HG03066 (cell line): ENCODE data around the gene LAMA5.

Source experiments
- ATAC-seq: cut with Tn5 transposase; IDR thresholded peaks from one replicate; pipeline ENCODE4 v1.9.1; 2021; ENCODE audit warnings: low read depth; ENCODE audit not compliant: unreplicated experiment

The LAMA5 gene

DNA sequence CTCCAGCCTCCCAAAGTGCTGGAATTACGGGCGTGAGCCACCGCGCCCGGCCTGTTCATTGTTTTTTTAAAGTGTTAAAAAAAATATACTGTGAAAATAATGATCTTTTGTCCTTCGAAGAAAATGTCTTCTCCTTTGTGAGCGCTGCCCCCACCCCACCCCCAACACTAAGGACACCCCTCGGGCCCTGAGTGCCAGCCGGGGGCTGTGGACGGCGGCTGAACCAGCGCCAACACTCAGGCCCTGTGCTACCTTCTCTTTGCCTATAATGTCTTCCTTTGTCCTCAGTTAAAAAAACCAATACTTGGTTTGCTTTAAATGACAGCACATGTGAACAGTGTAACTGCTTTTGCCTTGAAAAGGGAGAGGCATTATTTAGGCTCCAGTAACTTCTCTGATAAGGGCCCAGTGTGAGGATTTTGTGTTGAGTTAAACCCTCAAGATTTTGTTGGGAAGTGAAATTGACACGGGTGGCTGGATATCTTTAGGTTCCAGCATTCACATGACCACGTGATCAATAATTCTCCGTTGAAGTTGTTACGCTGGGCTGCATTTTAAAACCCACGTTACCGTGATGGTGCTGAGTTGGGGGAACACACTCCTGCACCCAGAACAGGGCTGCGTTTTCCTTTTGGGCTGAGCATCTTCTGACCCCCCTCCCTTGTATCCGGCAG is 73.9 kb downstream of the LAMA5 start:
- ATAC-seq, result no peak

DNA sequence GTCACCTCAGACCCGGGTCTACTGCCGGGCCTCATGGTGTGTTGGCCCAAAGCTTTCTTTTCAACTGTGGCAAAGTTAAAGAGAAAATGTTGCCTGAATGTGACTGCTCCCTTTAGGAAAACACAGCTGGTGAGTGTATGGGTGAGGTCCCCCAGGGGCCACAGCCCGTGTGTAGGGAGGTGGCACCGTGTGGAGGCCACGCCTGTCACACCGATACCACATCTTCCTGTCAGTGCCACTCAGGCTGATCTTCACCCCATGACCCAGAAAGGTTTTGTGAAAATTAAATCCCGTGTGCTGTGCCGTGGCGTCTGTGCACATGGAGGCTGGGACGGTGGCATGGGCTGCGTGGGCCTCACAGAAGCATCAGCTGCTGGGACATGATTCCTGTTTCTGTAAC is 75.0 kb downstream of the LAMA5 start:
- no peak for ATAC-seq

DNA sequence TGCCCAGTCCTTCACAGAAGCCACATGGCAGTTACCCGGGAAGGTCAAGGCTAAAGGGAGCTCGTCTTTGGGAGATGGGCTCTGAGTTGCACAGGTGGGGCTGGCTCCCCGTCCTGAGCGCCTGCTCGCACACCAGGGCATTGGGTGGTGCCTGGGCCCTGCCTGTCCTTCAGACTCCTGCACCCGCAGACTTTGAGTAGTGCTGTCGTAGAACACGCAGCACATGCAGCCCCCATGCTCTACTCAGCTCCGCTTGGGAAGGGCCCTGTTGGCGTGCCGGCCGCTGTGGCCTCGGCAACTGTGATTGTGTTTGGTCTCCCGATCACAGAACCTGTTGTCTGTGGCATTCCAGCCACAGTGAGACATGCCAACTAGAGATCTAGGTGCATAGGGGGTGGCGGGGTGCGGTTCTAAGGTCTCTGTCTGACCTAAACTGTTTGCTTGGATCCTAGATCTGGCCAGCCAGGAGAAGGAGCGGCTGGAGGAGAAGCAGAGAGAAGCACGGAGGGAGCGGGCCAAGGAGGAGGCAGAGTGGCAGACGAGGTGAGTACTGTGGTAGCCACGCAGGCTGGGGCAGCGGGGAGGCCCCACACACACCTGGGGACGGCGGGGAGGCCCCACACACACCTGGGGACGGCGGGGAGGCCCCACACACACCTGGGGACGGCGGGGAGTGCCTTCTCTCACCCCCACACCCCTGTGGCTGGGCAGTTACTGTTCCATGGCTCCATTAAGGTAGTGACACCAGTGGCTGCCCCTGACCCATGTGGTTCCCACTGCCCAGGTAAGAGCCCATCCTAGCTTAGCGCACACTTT is 75.7 kb downstream of the LAMA5 start:
- ATAC-seq, result no peak

DNA sequence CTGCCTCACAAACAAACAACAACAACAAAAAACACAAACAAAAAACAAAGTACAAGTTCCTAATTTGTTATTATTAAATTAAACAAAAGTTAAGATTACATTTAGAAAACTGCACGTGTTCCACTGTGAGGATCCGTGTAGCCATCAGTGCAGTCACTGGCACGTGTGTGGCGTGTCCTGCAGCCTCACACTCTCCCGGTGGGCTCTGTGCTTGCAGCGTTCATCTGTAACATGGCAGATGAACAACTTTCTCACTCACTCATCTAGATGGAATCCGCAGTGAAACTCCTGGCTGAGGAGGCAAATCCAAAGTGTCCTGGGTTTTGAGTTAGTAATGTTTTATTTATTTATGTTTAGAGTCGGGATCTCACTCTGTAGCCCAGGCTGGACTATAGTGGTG is 77.2 kb downstream of the LAMA5 start:
- no peak for ATAC-seq

DNA sequence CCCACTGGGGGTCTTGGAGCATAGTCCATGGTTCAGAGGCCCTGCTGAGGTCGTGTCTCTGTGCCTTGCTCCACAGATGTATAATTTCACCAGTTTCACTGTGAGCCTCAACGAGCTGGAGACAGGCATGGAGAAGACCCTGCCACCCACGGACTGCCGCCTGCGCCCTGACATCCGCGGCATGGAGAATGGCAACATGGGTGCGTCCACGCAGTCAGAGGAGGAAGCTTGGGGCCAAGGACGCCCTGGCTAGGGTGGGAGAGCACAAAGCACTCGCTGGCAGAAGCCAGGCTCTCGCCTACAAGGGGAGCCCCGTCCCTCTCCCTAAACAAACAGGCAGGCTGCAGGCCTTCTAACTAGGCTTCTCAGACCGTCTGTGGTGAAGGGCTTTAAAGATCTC is 78.0 kb downstream of the LAMA5 start:
- ATAC-seq, result no peak

DNA sequence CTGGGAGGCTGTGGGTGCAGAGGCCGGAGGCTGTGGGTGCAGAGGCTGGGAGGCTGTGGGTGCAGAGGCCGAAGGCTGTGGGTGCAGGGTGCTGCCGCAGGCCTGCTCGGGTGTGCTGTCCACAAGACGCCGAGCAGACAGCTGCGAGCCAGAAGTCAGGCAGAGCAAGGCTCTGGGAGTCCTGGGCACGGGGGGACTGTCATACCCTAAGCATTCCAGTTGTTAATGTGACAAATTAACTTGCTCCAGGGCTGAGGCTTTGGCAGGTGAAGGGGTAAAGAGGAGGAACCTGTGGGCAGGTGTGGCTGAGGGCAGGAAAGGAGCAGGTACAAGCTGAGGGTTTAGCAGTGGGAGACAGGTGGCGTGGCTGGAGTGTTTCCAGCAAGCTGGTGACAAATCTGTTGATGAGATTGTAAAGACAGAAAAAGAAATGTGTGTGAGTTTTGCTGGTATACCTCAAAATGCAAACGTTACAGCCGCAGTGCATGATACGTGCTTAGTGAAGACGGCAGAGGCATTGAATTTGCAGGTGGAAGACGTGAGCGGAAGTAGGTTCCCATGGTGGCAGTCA is 78.5 kb downstream of the LAMA5 start:
- ATAC-seq, result no peak

DNA sequence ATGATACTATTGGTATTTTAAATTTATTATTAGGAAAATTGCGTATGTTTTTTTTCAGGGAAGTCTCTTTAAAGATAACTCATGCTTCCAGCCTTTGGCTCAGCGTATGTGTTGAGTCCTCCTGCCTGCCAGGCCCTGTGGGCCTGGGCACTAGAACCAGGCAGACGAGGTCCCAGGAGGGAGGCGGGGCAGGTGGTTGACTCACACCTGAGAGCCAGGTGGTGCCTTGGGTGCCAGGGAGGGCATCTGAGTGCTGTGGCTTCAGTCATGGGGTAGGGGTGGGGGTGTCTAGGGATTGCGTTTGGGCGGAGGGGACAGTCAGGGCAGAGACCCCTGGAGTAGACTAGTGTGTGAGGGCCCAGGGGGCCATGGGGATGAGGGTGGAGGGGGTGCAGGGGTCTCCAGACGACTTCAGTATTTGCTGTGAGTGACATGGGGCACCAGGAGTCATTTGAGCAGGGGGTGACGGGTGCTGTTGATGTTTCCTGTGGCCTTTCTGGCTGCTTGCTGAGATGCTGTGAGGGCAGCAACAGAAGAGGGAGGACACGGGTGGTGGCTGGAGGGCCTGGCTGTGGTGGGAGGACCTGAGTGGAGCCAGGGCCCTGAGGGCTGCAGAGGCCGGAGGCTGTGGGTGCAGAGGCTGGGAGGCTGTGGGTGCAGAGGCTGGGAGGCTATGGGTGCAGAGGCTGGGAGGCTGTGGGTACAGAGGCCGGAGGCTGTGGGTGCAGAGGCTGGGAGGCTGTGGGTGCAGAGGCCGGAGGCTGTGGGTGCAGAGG is 79.2 kb downstream of the LAMA5 start:
- ATAC-seq, result no peak

DNA sequence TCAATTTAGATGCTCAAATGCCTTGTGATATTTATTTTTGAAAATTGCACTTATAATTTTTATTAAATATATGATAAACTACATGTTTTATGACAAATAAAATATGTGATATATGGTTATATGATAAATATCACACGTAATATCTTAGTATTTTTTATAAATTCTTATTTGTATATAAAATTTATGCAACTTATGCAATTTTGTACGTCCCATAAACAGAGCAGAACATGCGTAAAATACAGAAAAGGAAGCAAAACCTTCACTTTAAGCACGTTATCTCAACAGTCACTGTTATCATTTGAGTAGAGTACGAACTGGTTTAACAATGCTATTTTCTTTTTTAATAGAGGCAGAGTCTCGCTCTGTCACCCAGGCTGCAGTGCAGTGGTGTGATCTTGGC is 80.0 kb downstream of the LAMA5 start:
- no peak for ATAC-seq

DNA sequence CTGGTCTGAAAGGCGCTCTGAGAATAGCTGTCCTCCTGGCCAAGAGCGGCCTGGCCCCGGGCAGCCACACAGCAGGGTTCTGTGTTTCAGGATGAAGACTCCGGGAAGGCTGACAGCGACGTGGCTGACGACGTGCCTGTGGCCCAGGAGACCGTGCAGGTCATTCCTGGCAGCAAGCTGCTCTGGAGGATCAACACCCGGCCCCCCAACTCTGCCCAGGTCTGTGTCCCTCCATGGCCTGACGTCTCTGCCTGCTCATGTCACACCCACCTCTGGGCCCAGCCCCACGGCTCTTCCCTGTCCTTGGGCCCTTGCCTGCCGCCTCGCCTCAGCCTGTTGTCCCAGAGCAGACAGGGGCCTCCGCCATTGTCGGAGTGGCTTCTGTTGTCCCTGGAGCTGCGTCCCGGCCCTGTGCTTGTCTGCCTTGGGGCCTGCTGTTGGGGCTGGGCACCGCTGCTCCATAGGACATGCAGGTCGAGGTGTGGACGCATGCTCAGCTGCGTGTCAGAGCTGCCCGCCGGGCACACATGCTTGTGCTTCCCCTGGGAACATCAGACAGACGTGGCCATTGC is 80.5 kb downstream of the LAMA5 start:
- ATAC-seq, result no peak

DNA sequence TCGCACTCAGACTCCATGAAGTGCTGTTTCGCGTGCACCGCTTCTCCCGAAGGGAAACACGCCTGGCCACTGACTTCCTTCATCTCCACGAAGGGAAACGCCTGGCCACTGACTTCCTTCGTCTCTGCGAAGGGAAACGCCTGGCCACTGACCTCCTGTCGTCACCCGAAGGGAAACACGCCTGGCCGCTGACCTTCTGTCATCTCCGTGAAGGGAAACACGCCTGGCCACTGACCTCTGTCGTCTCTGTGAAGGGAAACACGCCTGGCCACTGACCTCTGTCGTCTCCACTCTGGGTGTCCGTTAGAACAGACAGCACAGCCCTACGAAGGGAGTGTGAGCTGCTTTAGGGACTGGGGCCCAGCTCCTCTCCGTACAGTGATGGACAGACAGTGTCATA is 81.4 kb downstream of the LAMA5 start:
- ATAC-seq, result no peak

DNA sequence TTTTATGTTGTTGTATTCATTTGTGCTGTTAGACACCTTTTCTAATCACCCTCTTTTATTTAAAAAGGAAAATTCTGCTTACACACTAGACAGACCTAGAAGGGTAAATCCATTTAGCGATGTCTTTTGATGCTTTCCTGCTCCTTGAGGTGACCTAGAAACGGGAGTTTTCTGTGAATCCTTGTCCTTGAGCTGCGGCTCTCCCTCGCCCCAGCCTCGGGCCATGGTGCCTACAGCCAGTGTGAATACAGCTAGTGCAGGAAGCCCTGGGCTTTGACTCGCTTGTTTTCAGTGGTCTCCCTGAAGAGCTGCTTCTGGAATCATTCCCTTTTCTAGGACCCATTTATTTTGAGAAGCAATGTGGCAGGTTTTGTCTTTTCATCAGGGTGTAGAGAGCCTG is 82.0 kb downstream of the LAMA5 start:
- ATAC-seq, result no peak

DNA sequence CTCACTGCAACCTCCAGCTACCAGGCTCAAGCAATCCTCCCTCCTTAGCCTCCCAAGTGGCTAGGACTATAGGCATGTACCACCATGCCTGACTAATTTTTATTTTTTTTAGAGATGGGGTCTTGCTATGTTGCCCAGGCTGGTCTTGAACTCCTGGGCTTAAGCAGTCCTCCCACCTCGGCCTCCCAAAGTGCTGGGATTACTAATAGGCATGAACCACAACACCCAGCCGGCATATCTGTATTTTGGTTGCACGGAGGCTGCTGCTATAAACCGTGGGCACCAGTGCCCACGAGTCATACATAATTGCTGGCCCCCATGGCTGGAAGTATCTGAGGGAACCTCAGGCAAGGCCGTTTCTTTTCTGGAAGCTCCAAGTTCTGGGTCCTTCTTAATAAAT is 82.7 kb downstream of the LAMA5 start:
- no peak for ATAC-seq

DNA sequence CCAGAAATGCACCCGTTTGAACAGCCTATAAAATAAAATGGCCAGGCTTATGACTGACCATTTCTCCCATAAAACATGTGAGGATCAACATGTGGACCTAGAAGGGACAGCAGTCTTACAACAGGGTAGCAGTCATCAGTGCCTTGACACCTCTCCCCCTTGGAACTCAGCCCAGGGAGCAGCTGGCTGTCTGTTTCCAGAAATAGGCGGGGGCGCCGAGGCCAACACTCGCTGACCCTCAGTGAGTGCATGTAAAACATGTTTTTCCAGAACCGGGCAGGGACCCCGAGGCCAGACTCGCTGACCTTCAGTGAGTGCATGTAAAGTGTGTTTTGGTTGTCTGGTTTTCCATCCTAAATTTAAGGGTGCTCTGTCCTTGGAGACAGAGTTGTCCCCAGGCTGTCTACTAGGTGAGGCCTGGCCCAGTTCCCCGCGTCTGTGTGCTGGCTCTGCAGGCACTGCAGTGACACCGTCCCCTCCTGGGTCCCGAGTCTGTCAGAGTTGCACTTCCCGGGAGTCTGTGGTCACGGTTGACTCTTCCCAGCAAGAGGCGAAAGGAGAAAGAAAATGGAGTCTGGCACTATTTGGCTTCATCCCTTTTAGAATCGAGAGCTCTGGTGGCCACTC is 84.1 kb downstream of the LAMA5 start:
- ATAC-seq, result no peak

DNA sequence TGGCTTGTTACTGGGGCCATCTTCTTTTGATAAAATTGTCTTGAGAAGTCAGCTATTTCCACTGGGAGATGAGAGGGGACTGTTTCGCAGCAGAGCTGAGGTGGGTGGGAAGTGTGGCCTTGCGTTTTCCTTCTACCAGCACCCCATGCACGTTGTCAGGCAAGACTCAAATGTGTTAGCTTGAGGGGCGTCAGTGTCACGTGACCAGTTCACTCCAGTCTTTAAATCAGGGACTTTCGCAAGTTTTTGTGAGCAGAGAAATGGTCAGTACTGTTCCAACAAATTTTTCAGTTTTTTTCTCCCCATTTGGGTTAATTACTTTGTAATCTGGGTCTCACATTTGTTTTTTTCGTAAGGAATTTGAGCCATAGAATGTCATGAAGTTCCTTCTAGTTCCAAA is 85.0 kb downstream of the LAMA5 start:
- no peak for ATAC-seq

DNA sequence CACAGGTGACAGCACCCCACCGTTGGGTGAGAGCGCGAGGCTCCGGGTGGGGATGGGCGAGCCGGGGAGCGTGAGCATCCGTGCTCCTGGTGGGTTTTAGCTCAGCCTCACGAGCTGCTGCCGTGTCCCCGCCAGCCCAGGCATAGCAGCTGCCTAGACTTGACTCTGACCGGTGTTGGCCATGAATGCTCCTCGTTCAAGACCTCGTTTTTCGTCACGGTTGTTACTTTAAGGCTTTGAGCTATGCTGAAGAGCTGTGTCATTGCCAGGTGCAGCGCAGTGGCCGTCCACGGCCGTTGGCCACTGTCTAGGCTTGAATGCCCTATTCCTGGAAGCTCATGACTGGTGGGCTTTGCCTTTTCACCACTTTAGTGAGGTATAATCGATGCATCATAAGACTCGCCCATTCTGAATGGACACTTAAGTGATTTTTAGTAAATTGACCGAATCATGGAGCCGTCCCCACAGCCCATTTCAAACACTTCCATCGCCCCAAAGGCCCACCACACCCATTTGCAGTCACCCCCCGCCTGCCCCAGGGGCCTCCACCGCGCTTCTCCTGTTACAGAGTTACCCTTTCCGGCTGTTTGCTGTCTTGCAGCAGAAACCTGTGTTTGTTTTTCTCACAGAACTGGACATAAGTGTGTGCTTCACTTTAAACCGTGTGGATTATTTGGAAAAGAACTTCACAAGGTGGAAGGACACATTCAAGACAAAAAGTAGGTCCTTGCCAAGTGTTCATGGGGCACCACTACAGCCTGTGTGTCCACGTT is 85.8 kb downstream of the LAMA5 start:
- no peak for ATAC-seq

DNA sequence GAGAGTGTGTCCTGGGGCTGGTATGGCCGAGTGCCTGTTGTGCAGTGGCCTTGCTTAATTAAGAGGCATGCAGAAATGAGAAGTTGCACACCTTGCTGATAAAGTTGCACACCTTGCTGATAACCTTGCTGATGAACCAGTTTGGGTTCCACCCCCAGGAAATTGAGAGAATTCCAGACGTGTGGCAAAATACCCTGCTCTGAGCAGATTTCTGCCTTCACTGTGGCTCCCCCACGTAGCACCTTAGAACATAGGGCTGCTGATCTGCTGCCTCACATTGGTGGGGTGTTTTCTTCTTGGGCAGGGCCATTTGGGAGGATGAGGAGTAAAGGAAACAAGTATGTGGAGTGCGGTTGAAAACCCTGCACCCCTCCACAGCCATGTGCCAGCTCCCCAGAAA is 86.8 kb downstream of the LAMA5 start:
- no peak for ATAC-seq

DNA sequence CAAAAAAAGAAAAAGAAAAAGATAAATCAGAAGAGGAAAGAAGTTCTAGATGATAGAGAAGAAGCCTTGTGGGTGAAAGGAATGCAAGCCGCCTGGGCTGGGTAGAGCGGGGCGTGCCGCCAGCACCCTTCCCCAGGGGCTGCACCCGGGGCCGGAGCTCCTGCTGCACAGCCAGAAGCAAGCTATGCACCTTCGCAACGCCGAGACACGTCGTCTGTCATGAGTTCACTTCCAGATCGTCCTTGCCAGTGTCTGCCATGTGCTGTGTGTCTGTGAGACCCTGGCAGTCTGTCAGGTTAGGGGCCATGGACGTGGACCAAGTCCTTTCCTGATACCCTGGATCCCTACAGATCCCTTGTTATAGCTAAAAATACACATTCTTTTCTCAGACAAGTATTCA is 89.9 kb downstream of the LAMA5 start:
- no peak for ATAC-seq

DNA sequence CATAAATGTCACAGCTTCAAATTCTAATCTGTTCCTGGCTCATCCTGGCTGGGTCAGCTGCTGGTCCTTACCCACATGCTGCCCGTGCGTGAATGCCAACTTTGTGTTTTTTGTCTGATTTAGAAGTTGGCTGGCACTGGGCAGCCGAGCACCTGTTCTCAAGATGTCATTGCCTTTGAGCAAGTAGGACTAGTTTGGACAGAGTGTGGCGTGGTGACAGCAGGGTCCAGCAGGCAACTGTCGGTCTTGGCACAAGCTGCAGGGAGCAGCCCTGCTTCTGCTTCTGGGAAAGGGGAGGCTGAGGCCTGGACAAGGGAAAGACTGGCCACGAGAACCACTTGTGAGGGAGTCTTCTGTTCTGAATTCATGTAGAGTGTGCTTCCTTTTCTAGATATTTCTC is 90.7 kb downstream of the LAMA5 start:
- ATAC-seq, result no peak

DNA sequence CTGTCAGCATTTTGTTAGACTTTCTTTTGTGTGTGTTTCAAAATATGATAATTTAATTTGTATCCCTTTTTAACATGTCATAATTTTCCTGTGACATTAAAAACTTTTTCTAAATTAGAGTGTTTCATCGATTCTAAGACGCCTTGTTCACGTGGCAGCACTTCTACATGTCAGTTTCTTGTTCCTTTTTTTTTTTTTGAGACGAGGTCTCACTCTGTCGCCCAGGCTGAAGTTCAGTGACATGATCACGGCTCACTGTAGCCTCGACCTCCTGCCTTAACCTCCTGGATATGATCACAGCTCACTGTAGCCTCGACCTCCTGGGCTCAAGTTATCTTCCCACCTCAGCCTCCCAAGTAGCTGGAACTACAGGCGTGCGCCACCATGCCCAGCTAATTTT is 91.9 kb downstream of the LAMA5 start:
- ATAC-seq, result no peak
